HG03064 (cell line): ENCODE results near the gene CPVL.

Source experiments
- ATAC-seq: cut with Tn5 transposase; IDR thresholded peaks from one replicate; pipeline ENCODE4 v1.9.1; 2021; ENCODE audit warnings: low read depth; ENCODE audit not compliant: unreplicated experiment

CPVL gene

GRCh38 chr7:29158795-29159423, 12.6 kb upstream of the CPVL start:
- no peak for ATAC-seq

- no peak for ATAC-seq
These were observed 10.6 kb upstream of the CPVL start for GRCh38 chr7:29156907-29157452.

GRCh38 chr7:29154076-29154475, 7.7 kb upstream of the CPVL start:
- ATAC-seq: no peak

GRCh38 chr7:29150856-29151255, 4.5 kb upstream of the CPVL start:
- no peak for ATAC-seq

GRCh38 chr7:29149036-29149435, 2.7 kb upstream of the CPVL start:
- no peak for ATAC-seq

GRCh38 chr7:29147821-29148220, 1.5 kb upstream of the CPVL start:
- no peak for ATAC-seq

- ATAC-seq: no peak
These were observed 712 bp upstream of the CPVL start for GRCh38 chr7:29146888-29147609.

- no peak for ATAC-seq
These were observed 732 bp downstream of the CPVL start for GRCh38 chr7:29145553-29146056.

GRCh38 chr7:29143751-29144150, 2.6 kb downstream of the CPVL start:
- ATAC-seq: no peak

GRCh38 chr7:29142021-29142727, 4.2 kb downstream of the CPVL start:
- no peak for ATAC-seq

GRCh38 chr7:29140873-29141468, 5.4 kb downstream of the CPVL start:
- ATAC-seq: no peak

- ATAC-seq: no peak
These were observed 6.5 kb downstream of the CPVL start for GRCh38 chr7:29139796-29140195.

- no peak for ATAC-seq
These were observed 7.1 kb downstream of the CPVL start for GRCh38 chr7:29139191-29139590.

- ATAC-seq: no peak
These were observed 7.7 kb downstream of the CPVL start for GRCh38 chr7:29138588-29138987.

GRCh38 chr7:29135846-29136245, 10.5 kb downstream of the CPVL start:
- no peak for ATAC-seq

- ATAC-seq: no peak
These were observed 13.4 kb downstream of the CPVL start for GRCh38 chr7:29132980-29133379.

- no peak for ATAC-seq
These were observed 14.7 kb downstream of the CPVL start for GRCh38 chr7:29131678-29132077.

GRCh38 chr7:29130096-29130495, 16.2 kb downstream of the CPVL start:
- ATAC-seq: no peak

- no peak for ATAC-seq
These were observed 18.8 kb downstream of the CPVL start for GRCh38 chr7:29127527-29127926.

- ATAC-seq: no peak
These were observed 19.5 kb downstream of the CPVL start for GRCh38 chr7:29126804-29127203.

- no peak for ATAC-seq
These were observed 22.6 kb downstream of the CPVL start for GRCh38 chr7:29123626-29124190.
